ENCODE results near the gene CDH23.

Gene CDH23

DNA sequence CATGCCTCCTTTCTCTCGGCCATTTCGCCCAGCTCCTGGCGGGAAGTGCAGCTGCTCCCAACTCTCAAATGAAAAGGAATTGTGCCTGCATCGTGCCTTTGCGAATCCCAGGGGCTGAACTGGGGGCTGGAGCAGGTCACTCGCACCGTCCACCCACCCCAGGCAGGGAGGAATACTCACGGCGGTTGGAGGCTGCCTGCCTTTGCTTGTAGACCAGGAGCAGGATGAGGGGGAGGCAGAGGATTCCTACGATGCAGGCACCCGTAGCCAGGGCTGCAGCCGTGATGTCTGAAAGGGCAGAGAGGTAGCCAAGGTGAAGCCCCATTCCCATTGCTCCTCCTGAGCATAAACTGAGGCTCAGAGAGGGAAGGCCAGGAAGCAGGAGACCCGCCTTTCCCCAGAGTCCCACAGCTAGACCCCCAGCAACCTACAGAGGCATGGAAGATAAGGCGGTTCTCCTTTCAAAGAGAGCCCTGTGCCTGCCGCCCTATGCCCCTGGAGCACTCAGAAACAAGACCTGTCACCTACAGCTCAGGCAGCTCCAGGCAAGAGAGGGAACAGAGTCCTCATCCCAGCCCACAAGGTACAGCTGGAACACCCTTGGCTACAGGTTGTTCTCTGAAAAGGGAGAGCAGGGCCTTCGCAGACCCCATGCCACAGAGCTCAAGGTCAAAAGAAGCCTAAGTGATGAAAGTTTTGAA lies 358.6 kb downstream of the CDH23 start:
- no peaks in the 10 kb centered on the region for H3K27me3 ChIP-seq (replicated peaks; ENCODE audit: control insufficient read depth, insufficient read depth, low read length)
- TF ChIP-seq, protein P1, sequence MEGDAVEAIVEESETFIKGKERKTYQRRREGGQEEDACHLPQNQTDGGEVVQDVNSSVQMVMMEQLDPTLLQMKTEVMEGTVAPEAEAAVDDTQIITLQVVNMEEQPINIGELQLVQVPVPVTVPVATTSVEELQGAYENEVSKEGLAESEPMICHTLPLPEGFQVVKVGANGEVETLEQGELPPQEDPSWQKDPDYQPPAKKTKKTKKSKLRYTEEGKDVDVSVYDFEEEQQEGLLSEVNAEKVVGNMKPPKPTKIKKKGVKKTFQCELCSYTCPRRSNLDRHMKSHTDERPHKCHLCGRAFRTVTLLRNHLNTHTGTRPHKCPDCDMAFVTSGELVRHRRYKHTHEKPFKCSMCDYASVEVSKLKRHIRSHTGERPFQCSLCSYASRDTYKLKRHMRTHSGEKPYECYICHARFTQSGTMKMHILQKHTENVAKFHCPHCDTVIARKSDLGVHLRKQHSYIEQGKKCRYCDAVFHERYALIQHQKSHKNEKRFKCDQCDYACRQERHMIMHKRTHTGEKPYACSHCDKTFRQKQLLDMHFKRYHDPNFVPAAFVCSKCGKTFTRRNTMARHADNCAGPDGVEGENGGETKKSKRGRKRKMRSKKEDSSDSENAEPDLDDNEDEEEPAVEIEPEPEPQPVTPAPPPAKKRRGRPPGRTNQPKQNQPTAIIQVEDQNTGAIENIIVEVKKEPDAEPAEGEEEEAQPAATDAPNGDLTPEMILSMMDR (IDR thresholded peaks at IDR 0.05; ENCODE audit: insufficient read depth, low read length, poor library complexity, severe bottlenecking), result no peak

DNA sequence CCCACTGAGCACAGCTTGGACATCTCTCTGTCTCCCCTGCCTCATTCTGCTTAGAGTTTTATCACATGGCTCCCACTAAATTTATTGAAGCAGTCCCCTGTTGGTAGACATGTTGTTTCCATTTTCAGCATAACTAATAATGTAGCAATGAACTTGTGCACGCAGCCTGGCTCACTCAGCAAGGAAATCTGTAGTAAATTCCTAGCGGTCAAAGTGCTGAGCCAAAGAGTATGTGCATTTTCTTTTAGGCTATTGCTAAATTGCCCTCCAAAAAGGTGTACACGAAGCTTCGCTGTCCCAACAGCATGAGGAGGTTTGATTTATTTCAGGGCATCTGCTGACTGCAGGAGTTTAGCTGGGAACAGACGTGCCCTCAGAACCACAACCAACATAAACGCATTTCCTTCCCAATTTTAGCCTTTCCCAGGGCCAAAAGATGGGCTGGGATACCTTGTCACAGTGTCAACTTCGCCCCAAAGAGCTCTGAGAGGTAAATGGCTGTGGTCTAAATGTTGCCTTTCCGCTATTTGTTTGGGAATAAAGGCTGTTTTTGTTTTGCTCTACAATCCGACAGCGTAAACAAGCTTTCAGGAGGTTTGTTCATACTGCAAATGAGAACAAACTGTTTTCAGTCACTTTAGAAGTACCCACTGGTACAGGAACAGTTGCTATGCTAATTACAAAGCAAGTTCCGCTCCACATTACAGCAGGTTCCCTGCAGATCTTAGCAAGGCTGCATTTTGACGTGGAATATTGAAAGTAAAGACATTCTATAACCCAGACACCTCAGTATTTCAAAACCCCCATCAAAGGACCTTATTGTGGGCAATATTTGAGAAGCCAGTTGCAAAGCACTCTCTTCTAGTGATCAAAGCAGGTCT lies 359.8 kb downstream of the CDH23 start:
- no peaks in the 10 kb centered on the region for H3K27me3 ChIP-seq (replicated peaks; ENCODE audit: control insufficient read depth, insufficient read depth, low read length)
- DNase-seq (ENCODE audit: extremely low read depth, insufficient read length), result no peak
- peaks cover 4% of the 10 kb centered on the region for H3K36me3 ChIP-seq (ENCODE audit: control insufficient read depth, insufficient read depth, low read length)
- H3K4me3 ChIP-seq (replicated peaks; ENCODE audit: low read depth, low read length), result no peak overlapping the region
- TF ChIP-seq, protein P1 (IDR thresholded peaks at IDR 0.05; ENCODE audit: insufficient read depth, low read length, poor library complexity, severe bottlenecking), result no peak

More for the DNA sequence above, 358.6 kb downstream of the CDH23 start:
- H3K36me3 ChIP-seq (ENCODE audit: control insufficient read depth, insufficient read depth, low read length), result peaks cover 3% of the 10 kb centered on the region
- no peak for DNase-seq (ENCODE audit: extremely low read depth, insufficient read length)
- no peak overlapping the region for H3K4me3 ChIP-seq (replicated peaks; ENCODE audit: low read depth, low read length)

DNA sequence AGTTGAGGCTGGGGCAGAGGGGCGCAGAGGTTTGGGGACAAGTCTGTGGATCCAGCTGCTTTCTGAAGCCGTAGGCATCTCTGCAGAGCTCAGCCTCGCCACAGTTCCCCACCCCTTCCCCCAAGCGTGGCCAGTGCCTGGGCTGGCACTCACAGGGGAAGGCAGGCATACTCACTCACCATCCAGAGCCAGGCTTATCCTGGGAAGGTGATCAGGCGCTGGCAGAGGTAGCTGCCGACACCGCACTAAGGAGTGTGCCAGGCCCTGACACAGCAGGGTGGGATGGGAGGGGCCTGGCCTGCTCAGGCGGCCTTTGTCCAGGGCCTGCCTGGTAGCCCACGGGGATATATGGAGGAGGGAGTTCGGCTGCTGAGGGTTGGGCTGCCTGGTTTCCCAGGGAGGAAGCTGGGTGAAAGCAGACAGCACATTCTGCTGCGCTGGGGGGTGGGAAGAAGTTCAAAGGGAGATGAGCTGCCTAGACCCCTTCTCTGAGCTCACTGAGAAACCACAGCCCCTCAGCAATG lies 360.7 kb downstream of the CDH23 start:
- no peak for DNase-seq (ENCODE audit: extremely low read depth, insufficient read length)
- Histone ChIP-seq H3K4me3 (replicated peaks; ENCODE audit: low read depth, low read length) (no peak overlapping the region), H3K36me3 (ENCODE audit: control insufficient read depth, insufficient read depth, low read length) (peaks cover 4% of the 10 kb centered on the region), H3K27me3 (replicated peaks; ENCODE audit: control insufficient read depth, insufficient read depth, low read length) (no peaks in the 10 kb centered on the region)
- TF ChIP-seq, protein P1 (IDR thresholded peaks at IDR 0.05; ENCODE audit: insufficient read depth, low read length, poor library complexity, severe bottlenecking), result no peak

DNA sequence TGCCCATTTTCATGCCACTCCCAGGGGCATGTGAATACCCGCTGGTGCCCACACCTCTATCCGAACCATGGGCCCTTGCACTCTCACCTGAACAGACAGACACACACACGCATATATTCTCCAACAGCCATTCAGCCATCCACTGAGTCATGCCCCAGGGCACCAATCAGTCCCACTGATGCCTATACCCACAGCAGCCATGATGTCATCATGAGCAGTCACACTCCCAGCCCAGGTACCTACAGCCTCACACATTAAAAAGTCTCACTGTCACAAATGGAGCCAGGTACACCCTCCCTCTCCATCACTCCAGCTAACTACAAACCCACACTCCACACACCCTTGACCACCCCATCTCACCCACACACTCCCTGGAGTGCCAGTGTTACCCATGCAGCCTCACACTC lies 364.4 kb downstream of the CDH23 start:
- H3K4me3 ChIP-seq (replicated peaks; ENCODE audit: low read depth, low read length), result no peak overlapping the region
- DNase-seq (ENCODE audit: extremely low read depth, insufficient read length), result no peak
- peaks cover 3% of the 10 kb centered on the region for H3K36me3 ChIP-seq (ENCODE audit: control insufficient read depth, insufficient read depth, low read length)
- TF ChIP-seq, protein P1 (IDR thresholded peaks at IDR 0.05; ENCODE audit: insufficient read depth, low read length, poor library complexity, severe bottlenecking), result no peak
- no peaks in the 10 kb centered on the region for H3K27me3 ChIP-seq (replicated peaks; ENCODE audit: control insufficient read depth, insufficient read depth, low read length)

DNA sequence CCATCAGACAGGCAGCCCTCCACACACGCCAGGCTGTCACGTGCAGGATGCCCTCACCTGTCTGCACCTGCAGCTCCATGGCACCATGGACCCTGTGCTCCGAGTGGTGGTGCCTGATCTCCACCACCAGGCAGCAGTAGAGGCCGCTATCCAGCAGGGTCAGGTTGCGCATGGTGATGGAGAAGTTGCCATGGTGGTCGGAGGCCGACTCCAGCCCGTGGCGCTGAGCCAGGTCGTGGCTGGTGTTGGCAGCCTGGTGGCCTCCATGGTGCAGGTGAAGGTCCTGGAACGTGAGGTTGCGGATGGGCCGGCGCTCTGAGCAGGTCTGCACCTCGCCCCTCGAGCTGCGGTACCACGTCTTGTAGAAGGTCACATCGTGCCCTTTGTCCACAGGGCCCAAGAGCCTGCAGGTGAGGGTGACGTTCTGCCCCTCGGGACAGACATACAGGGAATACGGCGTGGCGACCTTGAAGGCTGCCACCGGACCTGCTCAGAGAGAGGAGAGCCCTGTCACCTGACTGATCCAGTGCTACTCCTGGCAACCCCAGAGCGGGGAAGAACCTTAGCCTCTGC lies 364.9 kb downstream of the CDH23 start:
- TF ChIP-seq, protein P1 (IDR thresholded peaks at IDR 0.05; ENCODE audit: insufficient read depth, low read length, poor library complexity, severe bottlenecking), result peak; percentile 7
- DNase-seq (ENCODE audit: extremely low read depth, insufficient read length), result no peak
- Histone ChIP-seq H3K27me3 (replicated peaks; ENCODE audit: control insufficient read depth, insufficient read depth, low read length) (no peaks in the 10 kb centered on the region), H3K36me3 (ENCODE audit: control insufficient read depth, insufficient read depth, low read length) (peaks cover 3% of the 10 kb centered on the region), H3K4me3 (replicated peaks; ENCODE audit: low read depth, low read length) (no peak overlapping the region)
